SK-N-SH treated with all-trans-retinoic acid at 6 μM for 48 hours (cell line): ENCODE results near the gene SLC38A10.

Experiments used
- CSDC2 ChIP-seq: fragments of 250-450 bp; sonication (Bioruptor Pico); IDR thresholded peaks from 2 replicates; pipeline ENCODE4 v1.5.0; 2020; ENCODE audit warnings: mild to moderate bottlenecking, moderate library complexity
- GLIS3 ChIP-seq: fragments of 250-450 bp; sonication (Bioruptor Pico); IDR thresholded peaks from 2 replicates; pipeline ENCODE4 v1.5.0; 2020; ENCODE audit warnings: mild to moderate bottlenecking, moderate library complexity
- ZNF565 ChIP-seq: fragments of 450-650 bp; formaldehyde crosslinking; conservative IDR thresholded peaks from 2 replicates; pipeline ENCODE4 v1.5.0; 2020; ENCODE audit warnings: low read depth, mild to moderate bottlenecking, moderate library complexity
- ZNF70 ChIP-seq: fragments of 450-650 bp; formaldehyde crosslinking; IDR thresholded peaks from 2 replicates; pipeline ENCODE4 v1.5.0; 2020; ENCODE audit warnings: mild to moderate bottlenecking, moderate library complexity
- TF ChIP-seq, protein P1 (sequence below): fragments of 250-450 bp; sonication (Bioruptor Pico); IDR thresholded peaks from 2 replicates; pipeline ENCODE4 v1.8.0; 2020; ENCODE audit warnings: mild to moderate bottlenecking, moderate library complexity, borderline replicate concordance

DNA sequence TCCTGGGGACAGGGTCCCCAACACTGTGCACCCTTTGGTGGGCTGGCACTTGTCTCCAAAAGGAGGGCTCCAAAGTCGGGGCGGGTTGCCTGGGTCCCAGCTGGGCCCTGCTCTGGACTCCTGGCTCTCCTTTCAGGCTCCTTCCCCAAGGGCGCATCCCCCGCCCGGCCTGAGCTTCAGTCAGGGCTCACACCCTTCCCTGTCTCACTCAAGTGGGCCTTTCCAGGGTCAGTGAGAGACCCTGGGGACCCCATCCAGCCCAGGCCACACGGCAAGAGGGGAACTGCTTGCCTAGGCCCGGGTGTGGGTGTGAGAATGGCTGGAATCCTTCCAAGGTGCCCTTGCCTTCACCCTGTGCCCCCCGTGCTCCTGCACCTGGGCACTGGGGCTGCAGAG, 41.8 kb upstream of the SLC38A10 start:
- TF ChIP-seq, protein P1, sequence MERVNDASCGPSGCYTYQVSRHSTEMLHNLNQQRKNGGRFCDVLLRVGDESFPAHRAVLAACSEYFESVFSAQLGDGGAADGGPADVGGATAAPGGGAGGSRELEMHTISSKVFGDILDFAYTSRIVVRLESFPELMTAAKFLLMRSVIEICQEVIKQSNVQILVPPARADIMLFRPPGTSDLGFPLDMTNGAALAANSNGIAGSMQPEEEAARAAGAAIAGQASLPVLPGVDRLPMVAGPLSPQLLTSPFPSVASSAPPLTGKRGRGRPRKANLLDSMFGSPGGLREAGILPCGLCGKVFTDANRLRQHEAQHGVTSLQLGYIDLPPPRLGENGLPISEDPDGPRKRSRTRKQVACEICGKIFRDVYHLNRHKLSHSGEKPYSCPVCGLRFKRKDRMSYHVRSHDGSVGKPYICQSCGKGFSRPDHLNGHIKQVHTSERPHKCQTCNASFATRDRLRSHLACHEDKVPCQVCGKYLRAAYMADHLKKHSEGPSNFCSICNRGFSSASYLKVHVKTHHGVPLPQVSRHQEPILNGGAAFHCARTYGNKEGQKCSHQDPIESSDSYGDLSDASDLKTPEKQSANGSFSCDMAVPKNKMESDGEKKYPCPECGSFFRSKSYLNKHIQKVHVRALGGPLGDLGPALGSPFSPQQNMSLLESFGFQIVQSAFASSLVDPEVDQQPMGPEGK (CRISPR knock-in tag) = no peak
- TF ChIP-seq ZNF70 (CRISPR knock-in tag) (no peak), ZNF565 (CRISPR knock-in tag) (no peak), GLIS3 (no peak), CSDC2 (no peak)
